ENCODE data around the gene AP1G2. TPM values are rescaled to one million over a fixed set of nuclear protein-coding genes. Genes with fewer than 3 reads are reported as not detected.

AP1G2 gene
- total RNA-seq, 1 experiment from 2014 or later = 26.0 TPM

GRCh38 chr14:23609001-23609400, 41.4 kb upstream of the AP1G2 start:
- no peak overlapping the region for H3K27ac ChIP-seq (ENCODE audit: low read depth, low read length, poor library complexity, severe bottlenecking)
- TF ChIP-seq EZH2 (IDR thresholded peaks at IDR 0.05; ENCODE audit: borderline replicate concordance, low read depth, low read length, poor library complexity, severe bottlenecking) = no peak
- TF ChIP-seq CTCF (conservative IDR thresholded peaks at IDR 0.05; ENCODE audit: low read depth, low read length) = no peak
- no TSS peak for BruUV-seq (replicated peaks)
- POLR2A ChIA-PET (ENCODE audit: low non-redundant PET) = no interaction called here
- H3K4me3 ChIP-seq (ENCODE audit: low read depth, low read length, poor library complexity, severe bottlenecking) = no peak overlapping the region
- peaks cover 30% of the 10 kb centered on the region for H3K27me3 ChIP-seq (replicated peaks; ENCODE audit: insufficient read depth, low read depth, low read length, poor library complexity)
- no peaks in the 10 kb centered on the region for H3K9me3 ChIP-seq (ENCODE audit: low read depth, low read length, poor library complexity, severe bottlenecking)
- no peak for DNase-seq (ENCODE audit: low spot score)
- intact Hi-C loops (cut with micrococcal nuclease; ENCODE audit: unreplicated experiment) = no loop called here
- no peaks in the 10 kb centered on the region for H3K36me3 ChIP-seq (ENCODE audit: insufficient read depth, low read length, poor library complexity, severe bottlenecking)
- no peaks in the 10 kb centered on the region for H3K4me1 ChIP-seq (ENCODE audit: insufficient read depth, low read length, poor library complexity, severe bottlenecking)
- CTCF ChIA-PET = no interaction called here

GRCh38 chr14:23608454-23608853, 40.9 kb upstream of the AP1G2 start:
- no peak overlapping the region for H3K4me3 ChIP-seq (ENCODE audit: low read depth, low read length, poor library complexity, severe bottlenecking)
- TF ChIP-seq EZH2 (IDR thresholded peaks at IDR 0.05; ENCODE audit: borderline replicate concordance, low read depth, low read length, poor library complexity, severe bottlenecking) = no peak
- TF ChIP-seq CTCF (conservative IDR thresholded peaks at IDR 0.05; ENCODE audit: low read depth, low read length) = no peak
- CTCF ChIA-PET = no interaction called here
- H3K27me3 ChIP-seq (replicated peaks; ENCODE audit: insufficient read depth, low read depth, low read length, poor library complexity) = peaks cover 26% of the 10 kb centered on the region
- no peak overlapping the region for H3K27ac ChIP-seq (ENCODE audit: low read depth, low read length, poor library complexity, severe bottlenecking)
- POLR2A ChIA-PET (ENCODE audit: low non-redundant PET) = no interaction called here
- no TSS peak for BruUV-seq (replicated peaks)
- H3K4me1 ChIP-seq (ENCODE audit: insufficient read depth, low read length, poor library complexity, severe bottlenecking) = no peaks in the 10 kb centered on the region
- no peak for DNase-seq (ENCODE audit: low spot score)
- intact Hi-C loops (cut with micrococcal nuclease; ENCODE audit: unreplicated experiment) = no loop called here
- H3K9me3 ChIP-seq (ENCODE audit: low read depth, low read length, poor library complexity, severe bottlenecking) = no peaks in the 10 kb centered on the region
- H3K36me3 ChIP-seq (ENCODE audit: insufficient read depth, low read length, poor library complexity, severe bottlenecking) = no peaks in the 10 kb centered on the region

GRCh38 chr14:23605931-23606585, 38.5 kb upstream of the AP1G2 start:
- TF ChIP-seq CTCF (conservative IDR thresholded peaks at IDR 0.05; ENCODE audit: low read depth, low read length) (no peak), EZH2 (IDR thresholded peaks at IDR 0.05; ENCODE audit: borderline replicate concordance, low read depth, low read length, poor library complexity, severe bottlenecking) (no peak)
- no peaks in the 10 kb centered on the region for H3K9me3 ChIP-seq (ENCODE audit: low read depth, low read length, poor library complexity, severe bottlenecking)
- POLR2A ChIA-PET (ENCODE audit: low non-redundant PET) = no interaction called here
- no peaks in the 10 kb centered on the region for H3K36me3 ChIP-seq (ENCODE audit: insufficient read depth, low read length, poor library complexity, severe bottlenecking)
- CTCF ChIA-PET = no interaction called here
- intact Hi-C loops (cut with micrococcal nuclease; ENCODE audit: unreplicated experiment) = no loop called here
- BruUV-seq (replicated peaks) = no TSS peak
- no peak for DNase-seq (ENCODE audit: low spot score)
- H3K4me1 ChIP-seq (ENCODE audit: insufficient read depth, low read length, poor library complexity, severe bottlenecking) = no peaks in the 10 kb centered on the region
- H3K27me3 ChIP-seq (replicated peaks; ENCODE audit: insufficient read depth, low read depth, low read length, poor library complexity) = peaks cover 5% of the 10 kb centered on the region
- no peak overlapping the region for H3K27ac ChIP-seq (ENCODE audit: low read depth, low read length, poor library complexity, severe bottlenecking)
- H3K4me3 ChIP-seq (ENCODE audit: low read depth, low read length, poor library complexity, severe bottlenecking) = no peak overlapping the region

Measured in A673 (cell line).